WTC11 (cell line): ENCODE results near the gene FSTL4. TPM values are rescaled to one million over a fixed set of nuclear protein-coding genes. Genes with fewer than 3 reads are reported as not detected.

ENCODE experiments used
- ATAC-seq: fragments of 200-7000 bp; cut with Tn5 transposase; 2 replicates; pipeline ENCODE4 v1.10.0; 2021; ENCODE audit warnings: mild to moderate bottlenecking, moderate library complexity
- CTCF ChIA-PET: fragments of 300-600 bp; sonication (Branson Sonifier 250); formaldehyde crosslinking; loops from one replicate; lab custom pipeline; 2021; ENCODE audit warnings: antibody characterized with exemption; lab: Charles Lee
- POLR2A ChIA-PET: fragments of 350-600 bp; sonication (Branson Sonifier 250); formaldehyde crosslinking; loops from one replicate; lab custom pipeline; 2021; ENCODE audit warnings: antibody characterized with exemption; lab: Charles Lee
- DNase-seq: peaks from one replicate; pipeline ENCODE4 v3.0.0; 2021; ENCODE audit warnings: low spot score
- H3K27ac Mint-ChIP-seq: 2 replicates; pipeline ENCODE4 v1.8.0; 2021; ENCODE audit warnings: mixed read lengths
- H3K27me3 Mint-ChIP-seq: 2 replicates; pipeline ENCODE4 v1.8.0; 2021; ENCODE audit warnings: low read depth, mild to moderate bottlenecking, moderate library complexity, mixed read lengths
- H3K36me3 Mint-ChIP-seq: 2 replicates; pipeline ENCODE4 v1.8.0; 2021; ENCODE audit warnings: mixed read lengths
- H3K4me1 Mint-ChIP-seq: 2 replicates; pipeline ENCODE4 v1.8.0; 2022; ENCODE audit warnings: mixed read lengths
- H3K4me3 Mint-ChIP-seq: 2 replicates; pipeline ENCODE4 v1.8.0; 2021; ENCODE audit warnings: mild to moderate bottlenecking, moderate library complexity, mixed read lengths
- H3K9me3 Mint-ChIP-seq: 2 replicates; pipeline ENCODE4 v1.8.0; 2021; ENCODE audit warnings: mixed read lengths
- ATF1 ChIP-seq: sonication (generic); formaldehyde crosslinking; IDR thresholded peaks from 2 replicates; pipeline ENCODE4 v1.8.1; 2023; ENCODE audit warnings: mild to moderate bottlenecking, moderate library complexity, missing genetic modification reagents
- CBFB ChIP-seq: sonication (generic); formaldehyde crosslinking; IDR thresholded peaks from 2 replicates; pipeline ENCODE4 v1.8.1; 2022; ENCODE audit warnings: mild to moderate bottlenecking, low read depth, missing genetic modification reagents
- CREB1 ChIP-seq: sonication (generic); formaldehyde crosslinking; IDR thresholded peaks from 2 replicates; pipeline ENCODE4 v1.8.0; 2023; ENCODE audit warnings: mild to moderate bottlenecking, missing genetic modification reagents
- FOXK1 ChIP-seq: sonication (generic); formaldehyde crosslinking; IDR thresholded peaks from 2 replicates; pipeline ENCODE4 v1.8.0; 2022; ENCODE audit warnings: mild to moderate bottlenecking, moderate library complexity, missing genetic modification reagents
- JAZF1 ChIP-seq: fragments of 250-450 bp; sonication (Bioruptor Pico); IDR thresholded peaks from 2 replicates; pipeline ENCODE4 v1.9.0; 2021; ENCODE audit warnings: moderate library complexity, mild to moderate bottlenecking, inconsistent platforms
- JUN ChIP-seq: sonication (generic); formaldehyde crosslinking; IDR thresholded peaks from 2 replicates; pipeline ENCODE4 v1.8.0; 2023; ENCODE audit warnings: mild to moderate bottlenecking, missing genetic modification reagents
- RELA ChIP-seq: sonication (generic); formaldehyde crosslinking; IDR thresholded peaks from 2 replicates; pipeline ENCODE4 v1.8.1; 2022; ENCODE audit warnings: missing genetic modification reagents, mild to moderate bottlenecking, borderline replicate concordance
- RORB ChIP-seq: fragments of 250-450 bp; sonication (Bioruptor Pico); IDR thresholded peaks from 2 replicates; pipeline ENCODE4 v1.9.0; 2021; ENCODE audit warnings: mild to moderate bottlenecking
- SP1 ChIP-seq: sonication (generic); formaldehyde crosslinking; conservative IDR thresholded peaks from 2 replicates; pipeline ENCODE4 v1.8.1; 2022; ENCODE audit warnings: missing genetic modification reagents
- ZNF317 ChIP-seq: sonication (generic); formaldehyde crosslinking; IDR thresholded peaks from 2 replicates; pipeline ENCODE4 v1.8.1; 2023; ENCODE audit warnings: low read depth, mild to moderate bottlenecking, moderate library complexity, missing genetic modification reagents, borderline replicate concordance
- ZNF416 ChIP-seq: fragments of 250-450 bp; sonication (Bioruptor Pico); IDR thresholded peaks from 2 replicates; pipeline ENCODE4 v1.9.0; 2021; ENCODE audit warnings: mild to moderate bottlenecking, inconsistent platforms
- total RNA-seq: library from RNA; stranded (reverse); gene quantifications from 3 replicates; pipeline ENCODE4 v1.2.3, GENCODE V29; 2021
- TF ChIP-seq, protein P1 (sequence below): sonication (generic); formaldehyde crosslinking; IDR thresholded peaks from 2 replicates; pipeline ENCODE4 v1.8.0; 2023; ENCODE audit warnings: missing genetic modification reagents, mild to moderate bottlenecking, borderline replicate concordance
- TF ChIP-seq, protein P2 (sequence below): fragments of 250-450 bp; sonication (Bioruptor Pico); IDR thresholded peaks from 2 replicates; pipeline ENCODE4 v1.9.0; 2021; ENCODE audit warnings: moderate library complexity, mild to moderate bottlenecking, inconsistent platforms, borderline replicate concordance
- TF ChIP-seq, protein P3 (sequence below): sonication (generic); formaldehyde crosslinking; IDR thresholded peaks from 2 replicates; pipeline ENCODE4 v1.8.0; 2022; ENCODE audit warnings: mild to moderate bottlenecking, missing genetic modification reagents
- TF ChIP-seq, protein P4 (sequence below): sonication (generic); formaldehyde crosslinking; conservative IDR thresholded peaks from 2 replicates; pipeline ENCODE4 v1.8.1; 2023; ENCODE audit warnings: mild to moderate bottlenecking, low read depth, missing genetic modification reagents, moderate library complexity
- TF ChIP-seq, protein P5 (sequence below): sonication (generic); formaldehyde crosslinking; IDR thresholded peaks from 2 replicates; pipeline ENCODE4 v1.8.0; 2022; ENCODE audit warnings: missing genetic modification reagents
- TF ChIP-seq, protein P6 (sequence below): sonication (generic); formaldehyde crosslinking; IDR thresholded peaks from 2 replicates; pipeline ENCODE4 v1.8.0; 2022; ENCODE audit warnings: mild to moderate bottlenecking, missing genetic modification reagents

The FSTL4 gene
- total RNA-seq, 1 experiment from 2014 or later: 6.1 TPM

DNA sequence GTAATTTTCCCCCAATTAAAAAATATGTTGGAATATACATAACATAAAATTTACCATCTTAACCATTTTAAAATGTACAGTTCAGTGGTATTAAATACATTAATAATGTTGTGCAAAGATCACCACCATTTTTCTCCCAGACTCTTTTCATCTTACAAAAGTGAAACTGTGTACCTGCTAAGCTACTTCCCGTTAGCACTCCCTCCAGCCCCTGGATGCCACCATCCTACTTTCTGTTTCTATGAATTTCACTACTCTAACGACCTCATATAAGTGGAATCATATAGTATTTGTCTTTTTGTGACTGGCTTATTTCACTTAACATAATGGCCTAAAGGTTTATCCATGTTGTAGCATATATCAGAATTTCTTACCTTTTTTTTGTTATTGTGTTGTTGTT is 447.6 kb downstream of the FSTL4 start (continued):
- TF ChIP-seq, protein P1, sequence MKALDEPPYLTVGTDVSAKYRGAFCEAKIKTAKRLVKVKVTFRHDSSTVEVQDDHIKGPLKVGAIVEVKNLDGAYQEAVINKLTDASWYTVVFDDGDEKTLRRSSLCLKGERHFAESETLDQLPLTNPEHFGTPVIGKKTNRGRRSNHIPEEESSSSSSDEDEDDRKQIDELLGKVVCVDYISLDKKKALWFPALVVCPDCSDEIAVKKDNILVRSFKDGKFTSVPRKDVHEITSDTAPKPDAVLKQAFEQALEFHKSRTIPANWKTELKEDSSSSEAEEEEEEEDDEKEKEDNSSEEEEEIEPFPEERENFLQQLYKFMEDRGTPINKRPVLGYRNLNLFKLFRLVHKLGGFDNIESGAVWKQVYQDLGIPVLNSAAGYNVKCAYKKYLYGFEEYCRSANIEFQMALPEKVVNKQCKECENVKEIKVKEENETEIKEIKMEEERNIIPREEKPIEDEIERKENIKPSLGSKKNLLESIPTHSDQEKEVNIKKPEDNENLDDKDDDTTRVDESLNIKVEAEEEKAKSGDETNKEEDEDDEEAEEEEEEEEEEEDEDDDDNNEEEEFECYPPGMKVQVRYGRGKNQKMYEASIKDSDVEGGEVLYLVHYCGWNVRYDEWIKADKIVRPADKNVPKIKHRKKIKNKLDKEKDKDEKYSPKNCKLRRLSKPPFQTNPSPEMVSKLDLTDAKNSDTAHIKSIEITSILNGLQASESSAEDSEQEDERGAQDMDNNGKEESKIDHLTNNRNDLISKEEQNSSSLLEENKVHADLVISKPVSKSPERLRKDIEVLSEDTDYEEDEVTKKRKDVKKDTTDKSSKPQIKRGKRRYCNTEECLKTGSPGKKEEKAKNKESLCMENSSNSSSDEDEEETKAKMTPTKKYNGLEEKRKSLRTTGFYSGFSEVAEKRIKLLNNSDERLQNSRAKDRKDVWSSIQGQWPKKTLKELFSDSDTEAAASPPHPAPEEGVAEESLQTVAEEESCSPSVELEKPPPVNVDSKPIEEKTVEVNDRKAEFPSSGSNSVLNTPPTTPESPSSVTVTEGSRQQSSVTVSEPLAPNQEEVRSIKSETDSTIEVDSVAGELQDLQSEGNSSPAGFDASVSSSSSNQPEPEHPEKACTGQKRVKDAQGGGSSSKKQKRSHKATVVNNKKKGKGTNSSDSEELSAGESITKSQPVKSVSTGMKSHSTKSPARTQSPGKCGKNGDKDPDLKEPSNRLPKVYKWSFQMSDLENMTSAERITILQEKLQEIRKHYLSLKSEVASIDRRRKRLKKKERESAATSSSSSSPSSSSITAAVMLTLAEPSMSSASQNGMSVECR (CRISPR knock-in tag): no peak
- TF ChIP-seq CBFB (CRISPR knock-in tag) (no peak), RELA (CRISPR knock-in tag) (no peak), ATF1 (CRISPR knock-in tag) (no peak), RORB (CRISPR knock-in tag) (no peak), JUN (CRISPR knock-in tag) (no peak), ZNF317 (CRISPR knock-in tag) (no peak)
- TF ChIP-seq, protein P2, sequence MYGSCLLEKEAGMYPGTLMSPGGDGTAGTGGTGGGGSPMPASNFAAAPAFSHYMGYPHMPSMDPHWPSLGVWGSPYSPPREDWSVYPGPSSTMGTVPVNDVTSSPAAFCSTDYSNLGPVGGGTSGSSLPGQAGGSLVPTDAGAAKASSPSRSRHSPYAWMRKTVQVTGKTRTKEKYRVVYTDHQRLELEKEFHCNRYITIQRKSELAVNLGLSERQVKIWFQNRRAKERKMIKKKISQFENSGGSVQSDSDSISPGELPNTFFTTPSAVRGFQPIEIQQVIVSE (CRISPR knock-in tag): no peak
- TF ChIP-seq, protein P3, sequence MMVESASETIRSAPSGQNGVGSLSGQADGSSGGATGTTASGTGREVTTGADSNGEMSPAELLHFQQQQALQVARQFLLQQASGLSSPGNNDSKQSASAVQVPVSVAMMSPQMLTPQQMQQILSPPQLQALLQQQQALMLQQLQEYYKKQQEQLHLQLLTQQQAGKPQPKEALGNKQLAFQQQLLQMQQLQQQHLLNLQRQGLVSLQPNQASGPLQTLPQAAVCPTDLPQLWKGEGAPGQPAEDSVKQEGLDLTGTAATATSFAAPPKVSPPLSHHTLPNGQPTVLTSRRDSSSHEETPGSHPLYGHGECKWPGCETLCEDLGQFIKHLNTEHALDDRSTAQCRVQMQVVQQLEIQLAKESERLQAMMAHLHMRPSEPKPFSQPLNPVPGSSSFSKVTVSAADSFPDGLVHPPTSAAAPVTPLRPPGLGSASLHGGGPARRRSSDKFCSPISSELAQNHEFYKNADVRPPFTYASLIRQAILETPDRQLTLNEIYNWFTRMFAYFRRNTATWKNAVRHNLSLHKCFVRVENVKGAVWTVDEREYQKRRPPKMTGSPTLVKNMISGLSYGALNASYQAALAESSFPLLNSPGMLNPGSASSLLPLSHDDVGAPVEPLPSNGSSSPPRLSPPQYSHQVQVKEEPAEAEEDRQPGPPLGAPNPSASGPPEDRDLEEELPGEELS: no peak
- TF ChIP-seq, protein P4, sequence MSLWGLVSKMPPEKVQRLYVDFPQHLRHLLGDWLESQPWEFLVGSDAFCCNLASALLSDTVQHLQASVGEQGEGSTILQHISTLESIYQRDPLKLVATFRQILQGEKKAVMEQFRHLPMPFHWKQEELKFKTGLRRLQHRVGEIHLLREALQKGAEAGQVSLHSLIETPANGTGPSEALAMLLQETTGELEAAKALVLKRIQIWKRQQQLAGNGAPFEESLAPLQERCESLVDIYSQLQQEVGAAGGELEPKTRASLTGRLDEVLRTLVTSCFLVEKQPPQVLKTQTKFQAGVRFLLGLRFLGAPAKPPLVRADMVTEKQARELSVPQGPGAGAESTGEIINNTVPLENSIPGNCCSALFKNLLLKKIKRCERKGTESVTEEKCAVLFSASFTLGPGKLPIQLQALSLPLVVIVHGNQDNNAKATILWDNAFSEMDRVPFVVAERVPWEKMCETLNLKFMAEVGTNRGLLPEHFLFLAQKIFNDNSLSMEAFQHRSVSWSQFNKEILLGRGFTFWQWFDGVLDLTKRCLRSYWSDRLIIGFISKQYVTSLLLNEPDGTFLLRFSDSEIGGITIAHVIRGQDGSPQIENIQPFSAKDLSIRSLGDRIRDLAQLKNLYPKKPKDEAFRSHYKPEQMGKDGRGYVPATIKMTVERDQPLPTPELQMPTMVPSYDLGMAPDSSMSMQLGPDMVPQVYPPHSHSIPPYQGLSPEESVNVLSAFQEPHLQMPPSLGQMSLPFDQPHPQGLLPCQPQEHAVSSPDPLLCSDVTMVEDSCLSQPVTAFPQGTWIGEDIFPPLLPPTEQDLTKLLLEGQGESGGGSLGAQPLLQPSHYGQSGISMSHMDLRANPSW (CRISPR knock-in tag): no peak

DNA sequence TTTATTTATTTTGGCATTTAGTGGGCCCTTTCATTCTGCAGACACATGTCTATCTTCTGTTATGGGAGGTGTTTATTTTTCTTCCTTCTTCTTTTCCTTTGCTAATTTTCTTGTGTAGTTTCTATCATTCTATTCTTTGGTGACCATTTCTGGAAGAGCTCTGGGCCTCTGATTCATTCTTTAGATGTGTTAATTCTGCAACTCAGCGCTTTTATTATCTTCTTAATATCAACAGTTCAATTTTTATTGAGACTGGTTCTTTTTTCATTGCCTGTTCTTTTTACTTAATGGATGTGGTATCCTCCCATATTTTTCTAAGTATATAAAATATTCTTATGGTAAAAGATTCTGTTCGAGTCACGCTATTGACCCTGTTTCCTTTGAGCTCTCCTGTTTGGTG is 448.5 kb downstream of the FSTL4 start:
- ChIA-PET CTCF (no interaction called here), POLR2A (no interaction called here)
- peaks cover 5% of the 10 kb centered on the region; the same call in 1 of the 2 replicates for H3K27me3 Mint-ChIP-seq
- peaks cover 10% of the 10 kb centered on the region for H3K9me3 Mint-ChIP-seq
- DNase-seq (no peak), ATAC-seq (no peak)
- no peaks in the 10 kb centered on the region for H3K36me3 Mint-ChIP-seq
- no peaks in the 10 kb centered on the region for H3K4me1 Mint-ChIP-seq
- no peak overlapping the region for H3K27ac Mint-ChIP-seq
- TF ChIP-seq SP1 (CRISPR knock-in tag) (no peak), CREB1 (no peak), JAZF1 (CRISPR knock-in tag) (no peak), ZNF416 (CRISPR knock-in tag) (no peak), ATF1 (CRISPR knock-in tag) (no peak), RORB (CRISPR knock-in tag) (no peak), FOXK1 (CRISPR knock-in tag) (no peak)
- TF ChIP-seq, protein P5, sequence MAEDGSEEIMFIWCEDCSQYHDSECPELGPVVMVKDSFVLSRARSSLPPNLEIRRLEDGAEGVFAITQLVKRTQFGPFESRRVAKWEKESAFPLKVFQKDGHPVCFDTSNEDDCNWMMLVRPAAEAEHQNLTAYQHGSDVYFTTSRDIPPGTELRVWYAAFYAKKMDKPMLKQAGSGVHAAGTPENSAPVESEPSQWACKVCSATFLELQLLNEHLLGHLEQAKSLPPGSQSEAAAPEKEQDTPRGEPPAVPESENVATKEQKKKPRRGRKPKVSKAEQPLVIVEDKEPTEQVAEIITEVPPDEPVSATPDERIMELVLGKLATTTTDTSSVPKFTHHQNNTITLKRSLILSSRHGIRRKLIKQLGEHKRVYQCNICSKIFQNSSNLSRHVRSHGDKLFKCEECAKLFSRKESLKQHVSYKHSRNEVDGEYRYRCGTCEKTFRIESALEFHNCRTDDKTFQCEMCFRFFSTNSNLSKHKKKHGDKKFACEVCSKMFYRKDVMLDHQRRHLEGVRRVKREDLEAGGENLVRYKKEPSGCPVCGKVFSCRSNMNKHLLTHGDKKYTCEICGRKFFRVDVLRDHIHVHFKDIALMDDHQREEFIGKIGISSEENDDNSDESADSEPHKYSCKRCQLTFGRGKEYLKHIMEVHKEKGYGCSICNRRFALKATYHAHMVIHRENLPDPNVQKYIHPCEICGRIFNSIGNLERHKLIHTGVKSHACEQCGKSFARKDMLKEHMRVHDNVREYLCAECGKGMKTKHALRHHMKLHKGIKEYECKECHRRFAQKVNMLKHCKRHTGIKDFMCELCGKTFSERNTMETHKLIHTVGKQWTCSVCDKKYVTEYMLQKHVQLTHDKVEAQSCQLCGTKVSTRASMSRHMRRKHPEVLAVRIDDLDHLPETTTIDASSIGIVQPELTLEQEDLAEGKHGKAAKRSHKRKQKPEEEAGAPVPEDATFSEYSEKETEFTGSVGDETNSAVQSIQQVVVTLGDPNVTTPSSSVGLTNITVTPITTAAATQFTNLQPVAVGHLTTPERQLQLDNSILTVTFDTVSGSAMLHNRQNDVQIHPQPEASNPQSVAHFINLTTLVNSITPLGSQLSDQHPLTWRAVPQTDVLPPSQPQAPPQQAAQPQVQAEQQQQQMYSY: no peak
- TF ChIP-seq, protein P6, sequence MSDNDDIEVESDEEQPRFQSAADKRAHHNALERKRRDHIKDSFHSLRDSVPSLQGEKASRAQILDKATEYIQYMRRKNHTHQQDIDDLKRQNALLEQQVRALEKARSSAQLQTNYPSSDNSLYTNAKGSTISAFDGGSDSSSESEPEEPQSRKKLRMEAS (CRISPR knock-in tag): no peak
- no peak overlapping the region for H3K4me3 Mint-ChIP-seq
